Measurements from ENCODE around the gene ABLIM2. TPM values are rescaled to one million over a fixed set of nuclear protein-coding genes. Genes with fewer than 3 reads are reported as not detected.

Gene ABLIM2
- total and polyA plus RNA-seq, 2 experiments from 2014 or later = 4.9 to 5.8 TPM

DNA sequence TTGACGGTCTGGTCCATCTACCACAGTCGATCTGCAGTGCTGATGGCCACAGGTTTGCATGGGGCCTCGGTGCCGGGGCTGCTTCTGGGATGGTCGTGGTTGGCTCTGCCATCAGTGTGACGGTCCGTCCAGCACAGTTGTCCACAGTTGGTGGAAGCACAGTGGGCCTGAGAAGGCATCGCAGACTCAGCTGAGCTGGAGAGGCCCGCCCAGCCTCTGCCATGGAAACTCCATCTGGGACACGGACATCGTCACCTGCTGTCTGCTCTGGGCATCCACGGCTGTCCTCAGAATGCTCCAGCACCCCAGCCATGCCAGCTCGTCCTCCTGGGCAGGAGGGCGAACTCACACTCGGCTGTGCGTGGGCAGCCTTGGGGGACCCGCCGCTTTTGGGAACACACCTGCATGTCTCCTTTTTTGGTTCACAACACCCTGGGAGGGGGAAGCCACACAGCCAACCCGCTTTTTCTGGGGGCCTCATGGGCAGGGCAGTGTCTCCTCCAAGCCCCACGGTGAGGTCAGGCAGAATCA, 33.0 kb downstream of the ABLIM2 start:
- DNase-seq (ENCODE audit: low read depth in 1 of 2, low spot score in 1 of 2) = no peak
- H3K4me3 ChIP-seq = no peak overlapping the region

GRCh38 chr4:8123870-8124269, 34.7 kb downstream of the ABLIM2 start:
- peaks cover 4% of the 10 kb centered on the region for H3K4me1 ChIP-seq (ENCODE audit: low read depth)
- H3K27ac ChIP-seq = no peak overlapping the region
- H3K9me3 ChIP-seq (ENCODE audit: low read depth) = no peaks in the 10 kb centered on the region
- no peaks in the 10 kb centered on the region for H3K27me3 ChIP-seq
- H3K36me3 ChIP-seq = no peaks in the 10 kb centered on the region
- no peak for DNase-seq (ENCODE audit: low read depth in 1 of 2, low spot score in 1 of 2)
- TF ChIP-seq, protein P1, sequence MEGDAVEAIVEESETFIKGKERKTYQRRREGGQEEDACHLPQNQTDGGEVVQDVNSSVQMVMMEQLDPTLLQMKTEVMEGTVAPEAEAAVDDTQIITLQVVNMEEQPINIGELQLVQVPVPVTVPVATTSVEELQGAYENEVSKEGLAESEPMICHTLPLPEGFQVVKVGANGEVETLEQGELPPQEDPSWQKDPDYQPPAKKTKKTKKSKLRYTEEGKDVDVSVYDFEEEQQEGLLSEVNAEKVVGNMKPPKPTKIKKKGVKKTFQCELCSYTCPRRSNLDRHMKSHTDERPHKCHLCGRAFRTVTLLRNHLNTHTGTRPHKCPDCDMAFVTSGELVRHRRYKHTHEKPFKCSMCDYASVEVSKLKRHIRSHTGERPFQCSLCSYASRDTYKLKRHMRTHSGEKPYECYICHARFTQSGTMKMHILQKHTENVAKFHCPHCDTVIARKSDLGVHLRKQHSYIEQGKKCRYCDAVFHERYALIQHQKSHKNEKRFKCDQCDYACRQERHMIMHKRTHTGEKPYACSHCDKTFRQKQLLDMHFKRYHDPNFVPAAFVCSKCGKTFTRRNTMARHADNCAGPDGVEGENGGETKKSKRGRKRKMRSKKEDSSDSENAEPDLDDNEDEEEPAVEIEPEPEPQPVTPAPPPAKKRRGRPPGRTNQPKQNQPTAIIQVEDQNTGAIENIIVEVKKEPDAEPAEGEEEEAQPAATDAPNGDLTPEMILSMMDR (IDR thresholded peaks at IDR 0.05; ENCODE audit: low read depth, low read length) = no peak
- H3K4me3 ChIP-seq = no peak overlapping the region

More for the DNA sequence above, 33.0 kb downstream of the ABLIM2 start:
- TF ChIP-seq, protein P1 (IDR thresholded peaks at IDR 0.05; ENCODE audit: low read depth, low read length) = no peak
- H3K9me3 ChIP-seq (ENCODE audit: low read depth) = no peaks in the 10 kb centered on the region
- H3K36me3 ChIP-seq = no peaks in the 10 kb centered on the region
- H3K27me3 ChIP-seq = no peaks in the 10 kb centered on the region
- H3K4me1 ChIP-seq (ENCODE audit: low read depth) = peaks cover 4% of the 10 kb centered on the region
- no peak overlapping the region for H3K27ac ChIP-seq

DNA sequence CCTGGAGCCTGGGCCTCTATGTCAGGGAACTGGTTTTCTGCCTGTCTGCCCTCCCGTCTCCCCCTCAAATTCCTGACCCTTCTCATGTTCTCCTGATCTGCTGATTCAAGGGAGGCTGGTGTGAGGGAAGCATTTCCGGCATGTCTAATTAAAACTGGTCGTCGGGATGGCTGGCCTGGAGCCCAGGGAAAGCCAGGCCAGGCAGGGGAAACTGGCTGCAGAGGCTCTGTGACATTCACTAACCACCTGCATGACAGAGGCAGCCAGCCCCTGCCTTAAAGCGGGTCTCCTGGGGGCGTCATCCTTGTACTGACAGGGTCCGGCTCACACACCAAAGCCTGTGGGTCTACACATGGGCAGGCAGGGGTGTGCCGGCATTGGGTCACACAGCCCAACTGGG, 35.2 kb downstream of the ABLIM2 start:
- DNase-seq (ENCODE audit: low read depth in 1 of 2, low spot score in 1 of 2) = peak; percentile 29 to 63
- H3K27me3 ChIP-seq = no peaks in the 10 kb centered on the region
- TF ChIP-seq, protein P1 (IDR thresholded peaks at IDR 0.05; ENCODE audit: low read depth, low read length) = no peak

DNA sequence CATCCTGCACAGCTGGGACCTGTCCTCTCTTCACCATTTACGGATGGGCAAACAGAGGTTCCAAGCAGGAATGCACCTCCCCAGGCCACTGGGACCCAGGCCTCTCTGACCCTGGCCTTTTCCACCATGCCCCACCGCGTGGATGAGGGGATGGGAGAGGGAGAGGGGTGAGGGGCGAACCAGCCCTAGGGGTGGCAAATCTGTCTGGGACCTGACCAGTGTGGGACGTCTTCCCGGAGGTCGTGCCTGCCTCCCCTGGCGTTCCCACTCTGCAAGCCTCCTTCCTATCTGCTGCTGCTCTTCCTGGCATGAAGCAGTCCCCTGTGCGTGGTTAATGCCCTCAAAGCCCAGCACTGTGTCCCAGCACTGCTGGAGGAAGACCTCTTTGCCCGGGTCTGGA, 35.9 kb downstream of the ABLIM2 start:
- H3K27me3 ChIP-seq = no peaks in the 10 kb centered on the region
- no peak overlapping the region for H3K4me3 ChIP-seq
- no peaks in the 10 kb centered on the region for H3K9me3 ChIP-seq (ENCODE audit: low read depth)
- no peak for DNase-seq (ENCODE audit: low read depth in 1 of 2, low spot score in 1 of 2)
- TF ChIP-seq, protein P1 (IDR thresholded peaks at IDR 0.05; ENCODE audit: low read depth, low read length) = no peak
- no peak overlapping the region for H3K27ac ChIP-seq
- H3K36me3 ChIP-seq = no peaks in the 10 kb centered on the region
- peaks cover 4% of the 10 kb centered on the region for H3K4me1 ChIP-seq (ENCODE audit: low read depth)

More for the DNA sequence above, 35.2 kb downstream of the ABLIM2 start:
- Histone ChIP-seq H3K4me3 (no peak overlapping the region), H3K36me3 (no peaks in the 10 kb centered on the region), H3K4me1 (ENCODE audit: low read depth) (peaks cover 4% of the 10 kb centered on the region), H3K9me3 (ENCODE audit: low read depth) (no peaks in the 10 kb centered on the region), H3K27ac (peak overlapping the region; percentile 4)

- no peak for DNase-seq (ENCODE audit: low read depth in 1 of 2, low spot score in 1 of 2)
- H3K27me3 ChIP-seq = no peaks in the 10 kb centered on the region
- no peaks in the 10 kb centered on the region for H3K36me3 ChIP-seq
- TF ChIP-seq, protein P1 (IDR thresholded peaks at IDR 0.05; ENCODE audit: low read depth, low read length) = no peak
- H3K9me3 ChIP-seq (ENCODE audit: low read depth) = no peaks in the 10 kb centered on the region
- H3K4me3 ChIP-seq = no peak overlapping the region
- H3K4me1 ChIP-seq (ENCODE audit: low read depth) = peaks cover 4% of the 10 kb centered on the region
- H3K27ac ChIP-seq = no peak overlapping the region
Observed at GRCh38 chr4:8121292-8122015, 37.2 kb downstream of the ABLIM2 start.

Measured in cardiac muscle cell (in vitro differentiated cells and primary cell).